DMS153 (cell line): ENCODE data around the gene GCK.

ENCODE experiments used
- DNase-seq: peaks from one replicate; lab custom pipeline; 2025; lab: John Stamatoyannopoulos, UW

Gene GCK

DNA sequence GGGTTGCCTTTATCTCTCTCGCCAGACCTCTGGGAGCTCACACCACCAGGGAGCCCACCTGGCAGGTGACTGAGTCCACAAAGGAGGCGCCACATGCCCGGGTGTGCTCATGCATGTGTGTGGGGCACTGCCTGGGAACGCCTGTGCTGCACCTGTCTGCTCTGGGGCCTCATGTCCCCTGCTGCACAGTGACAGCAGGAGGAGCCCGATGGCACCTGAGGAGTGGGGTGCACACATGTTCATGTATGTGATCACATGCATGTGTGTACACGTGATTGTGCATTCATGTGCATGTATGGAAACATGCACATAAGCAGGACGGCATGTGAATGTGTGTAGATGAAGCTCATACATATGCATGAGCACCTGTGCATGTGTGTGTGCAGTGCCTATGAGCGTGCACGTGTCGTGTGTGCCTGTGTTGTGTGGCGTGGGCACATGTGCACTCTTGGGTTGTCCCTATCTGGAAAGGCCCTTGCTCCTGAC, 33.6 kb upstream of the GCK start:
- no peak for DNase-seq

DNA sequence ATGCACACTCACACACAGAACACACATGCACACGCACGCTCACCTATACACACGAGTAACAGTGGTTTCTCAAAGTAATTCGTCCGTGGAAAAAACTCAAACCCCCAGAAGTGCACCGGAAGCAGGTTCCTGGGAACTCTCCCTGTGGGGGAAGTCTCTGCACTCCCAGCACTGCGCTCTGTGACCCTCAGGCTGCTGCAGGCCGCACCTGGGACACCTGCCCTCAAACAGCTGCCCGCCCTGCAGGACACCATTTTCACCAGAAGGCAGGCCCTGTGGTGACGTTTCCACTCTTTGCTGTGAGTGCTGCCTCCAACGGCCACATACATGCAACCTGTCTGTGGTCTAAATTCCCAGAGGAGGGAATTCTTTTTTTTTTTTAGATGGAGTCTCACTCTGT, 32.8 kb upstream of the GCK start:
- DNase-seq: no peak

DNA sequence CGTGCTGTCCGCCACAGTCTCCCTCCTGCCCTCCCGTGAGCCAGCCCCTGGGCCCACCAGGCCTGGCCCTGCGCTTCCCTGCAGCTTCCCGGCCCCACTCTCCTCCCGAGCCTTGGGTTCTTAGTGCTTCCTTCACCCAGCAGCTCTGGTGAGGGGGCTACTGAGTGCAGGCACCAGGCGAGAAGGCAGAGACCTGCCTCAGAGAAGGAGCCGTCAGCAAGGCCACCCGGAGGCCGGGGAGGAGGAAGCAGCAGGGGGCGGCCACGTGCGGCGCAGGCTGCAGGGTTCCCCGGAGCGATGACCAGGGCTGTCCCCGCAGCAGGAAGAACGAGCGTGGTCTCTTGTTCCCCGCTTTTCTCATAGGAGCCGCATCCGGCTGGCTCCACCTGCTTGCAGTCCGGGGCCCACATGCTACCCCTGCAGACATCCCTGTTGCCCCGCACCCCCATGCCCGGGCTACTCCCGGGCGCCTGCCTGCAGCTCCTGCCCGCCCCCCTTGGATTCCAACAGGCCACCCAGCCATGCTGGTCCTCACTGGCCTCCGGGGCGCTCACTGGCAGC, 32.1 kb upstream of the GCK start:
- DNase-seq: no peak

DNA sequence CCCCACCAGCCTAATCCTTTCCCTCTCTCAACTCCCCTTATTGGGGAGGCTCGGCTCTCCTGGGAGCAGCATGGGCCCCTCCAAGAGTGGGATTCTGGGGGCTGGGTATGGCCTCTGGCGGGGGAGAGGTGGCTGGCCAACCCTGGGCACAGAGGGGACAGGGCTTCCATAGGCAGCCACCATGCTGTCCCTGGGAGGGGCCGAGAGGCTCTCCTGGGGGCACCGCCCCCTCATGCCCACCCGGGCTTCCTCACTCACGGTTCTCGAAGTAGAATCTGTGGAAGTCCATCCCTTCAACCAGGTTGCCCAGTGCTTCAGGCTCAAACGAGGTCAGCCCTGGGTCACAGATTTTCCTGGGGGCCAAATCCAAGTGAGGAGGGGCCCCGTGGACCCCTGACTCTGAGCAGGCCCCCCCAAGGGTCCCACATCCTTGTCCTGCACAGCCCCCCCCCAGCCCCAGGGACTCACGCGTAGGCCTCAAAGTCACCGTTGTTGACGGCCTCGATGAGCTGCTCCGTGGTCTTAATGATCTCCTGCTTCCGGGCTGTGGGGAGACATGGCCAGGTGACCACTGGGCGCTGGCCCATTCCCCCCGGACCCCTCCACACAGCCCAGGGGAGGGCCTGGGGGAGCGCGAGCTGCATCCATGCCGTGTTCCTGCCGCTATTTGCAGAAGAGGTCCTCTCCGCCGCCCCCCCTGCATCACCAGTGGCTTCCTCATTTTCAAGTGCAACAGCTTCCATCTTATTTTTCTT, 31.3 kb upstream of the GCK start:
- DNase-seq: no peak

DNA sequence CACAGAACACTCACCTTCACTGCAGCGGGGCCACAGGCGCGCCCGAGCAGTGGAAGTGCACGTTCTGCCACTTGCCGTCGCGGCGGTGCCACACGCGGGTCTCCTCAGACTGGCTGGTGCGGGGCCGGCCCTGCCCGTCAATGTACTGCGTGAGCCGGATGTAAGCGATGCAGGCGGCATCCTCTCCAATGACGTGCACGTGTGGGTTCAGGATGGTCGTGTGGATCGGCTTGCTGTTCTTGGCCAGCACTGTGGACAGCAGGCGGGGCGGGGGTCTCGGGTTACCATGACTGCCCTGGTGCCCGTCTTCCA, 30.8 kb upstream of the GCK start:
- DNase-seq: no peak

DNA sequence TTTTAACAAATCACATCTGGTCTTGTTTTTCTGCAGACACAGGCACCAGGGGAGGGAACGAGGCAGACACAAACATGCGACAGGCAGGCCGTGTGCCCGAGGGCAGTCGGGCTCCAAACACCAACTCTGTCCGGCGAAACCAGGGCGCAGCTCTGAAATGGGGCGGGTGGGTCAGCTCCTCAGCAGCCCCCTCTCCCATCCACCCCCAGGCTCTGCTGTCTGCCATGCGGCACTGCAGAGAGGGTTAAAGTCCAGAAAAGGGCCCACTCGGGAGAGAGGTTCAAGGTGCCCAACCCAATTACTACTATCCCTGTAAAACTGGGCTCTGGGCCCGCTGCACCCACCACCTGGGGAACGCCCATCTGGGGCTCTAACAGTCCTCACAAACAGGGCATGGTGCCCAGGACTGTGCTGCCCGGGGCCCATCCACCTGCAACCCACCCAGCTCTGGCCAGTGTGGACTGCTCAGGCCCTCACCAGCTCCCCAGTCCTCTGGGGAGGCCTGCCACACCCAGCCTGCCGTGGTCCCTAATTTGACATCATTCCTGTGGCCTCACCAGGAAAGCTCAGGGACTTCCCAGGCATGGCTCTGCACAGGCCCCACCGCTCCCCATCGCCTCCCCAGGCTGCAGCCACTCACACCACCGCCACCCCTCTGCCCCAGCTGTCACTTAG, 30.3 kb upstream of the GCK start:
- no peak for DNase-seq

DNA sequence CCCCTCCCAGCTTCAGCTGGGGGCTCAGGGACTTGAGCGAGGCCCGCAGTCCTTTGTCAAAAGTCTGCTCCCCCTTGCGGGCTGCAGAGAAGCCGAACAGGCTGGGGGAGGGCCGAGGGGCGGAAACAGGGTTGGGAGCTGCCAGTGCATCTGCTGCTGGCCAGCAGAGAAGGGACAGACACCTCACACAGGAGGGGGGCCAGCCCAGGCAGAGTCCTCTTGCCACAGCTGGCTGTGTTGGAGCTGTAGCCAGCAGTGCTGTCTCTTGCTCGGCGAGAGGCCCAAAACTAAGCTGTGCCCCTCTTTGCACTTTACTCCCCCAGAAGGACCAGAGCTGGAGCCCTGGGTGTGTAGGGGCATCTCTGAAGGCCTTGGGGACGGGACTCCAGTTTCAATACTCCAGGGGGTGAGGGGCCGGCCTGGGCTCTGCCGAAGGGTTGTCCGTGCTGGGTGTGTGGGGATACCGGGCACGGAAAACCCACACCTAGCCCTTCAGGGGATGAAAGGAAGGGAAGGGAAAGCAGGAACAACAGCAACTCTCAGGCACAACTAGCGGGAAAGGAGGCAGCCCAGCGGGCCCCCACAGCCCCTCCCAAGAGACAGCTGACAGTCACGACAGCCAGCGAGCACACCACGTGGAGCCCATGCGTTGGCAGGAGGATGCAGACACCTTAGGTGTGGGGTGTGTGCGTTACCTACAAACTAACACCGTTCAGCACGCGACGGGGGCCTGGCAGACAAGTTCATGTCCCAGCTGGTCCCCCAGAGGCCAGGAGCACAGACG, 29.4 kb upstream of the GCK start:
- no peak for DNase-seq

DNA sequence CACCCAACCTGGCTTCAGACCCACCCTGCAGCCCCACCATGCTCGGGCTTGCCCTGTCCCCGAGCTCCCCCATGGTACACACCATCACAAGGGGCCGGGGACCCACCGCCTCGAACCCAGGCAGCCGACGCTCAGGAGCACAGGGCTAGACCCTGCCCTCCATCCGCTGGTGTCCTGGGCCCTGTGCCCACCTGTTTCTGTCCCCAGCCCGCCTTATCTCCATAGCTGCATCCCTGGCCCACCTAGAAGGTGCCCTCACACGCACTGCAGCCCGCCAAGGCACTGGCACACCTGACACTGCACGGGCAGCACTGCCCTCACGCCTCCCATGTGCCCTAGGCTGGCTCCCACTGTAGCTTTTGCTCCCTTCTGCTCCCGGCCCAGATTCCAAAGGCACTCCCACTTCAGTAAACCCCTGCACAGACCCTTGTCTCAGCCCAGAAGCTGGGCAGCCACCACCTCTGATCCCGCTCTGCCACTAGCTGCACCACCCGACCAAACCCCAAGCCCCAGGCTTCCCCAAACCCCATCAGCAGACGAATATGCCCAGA, 28.7 kb upstream of the GCK start:
- no peak for DNase-seq

DNA sequence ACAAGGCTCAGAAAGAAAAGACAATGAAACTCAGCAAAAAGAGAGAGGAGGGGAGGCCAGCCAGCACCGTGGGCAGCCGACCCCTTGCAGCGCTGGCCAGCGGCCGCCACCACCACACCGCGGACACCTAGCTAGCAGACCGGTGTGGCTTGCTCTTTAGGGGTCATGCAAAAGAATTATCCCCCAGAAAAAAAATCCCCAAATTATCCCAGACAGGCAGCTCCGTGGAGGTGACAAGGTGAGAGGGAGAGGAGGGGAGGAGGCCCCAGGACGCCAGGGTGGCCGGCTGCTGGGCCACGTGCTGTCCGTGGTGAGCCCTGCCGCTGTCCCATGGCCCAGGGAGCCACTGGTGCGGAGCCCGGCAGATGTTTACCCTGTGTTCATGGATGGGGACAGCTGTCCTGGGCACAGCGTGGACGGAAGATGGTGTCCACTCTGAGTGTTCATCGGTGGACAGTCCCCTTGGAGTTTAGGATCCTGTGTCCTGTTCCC, 28.0 kb upstream of the GCK start:
- no peak for DNase-seq

DNA sequence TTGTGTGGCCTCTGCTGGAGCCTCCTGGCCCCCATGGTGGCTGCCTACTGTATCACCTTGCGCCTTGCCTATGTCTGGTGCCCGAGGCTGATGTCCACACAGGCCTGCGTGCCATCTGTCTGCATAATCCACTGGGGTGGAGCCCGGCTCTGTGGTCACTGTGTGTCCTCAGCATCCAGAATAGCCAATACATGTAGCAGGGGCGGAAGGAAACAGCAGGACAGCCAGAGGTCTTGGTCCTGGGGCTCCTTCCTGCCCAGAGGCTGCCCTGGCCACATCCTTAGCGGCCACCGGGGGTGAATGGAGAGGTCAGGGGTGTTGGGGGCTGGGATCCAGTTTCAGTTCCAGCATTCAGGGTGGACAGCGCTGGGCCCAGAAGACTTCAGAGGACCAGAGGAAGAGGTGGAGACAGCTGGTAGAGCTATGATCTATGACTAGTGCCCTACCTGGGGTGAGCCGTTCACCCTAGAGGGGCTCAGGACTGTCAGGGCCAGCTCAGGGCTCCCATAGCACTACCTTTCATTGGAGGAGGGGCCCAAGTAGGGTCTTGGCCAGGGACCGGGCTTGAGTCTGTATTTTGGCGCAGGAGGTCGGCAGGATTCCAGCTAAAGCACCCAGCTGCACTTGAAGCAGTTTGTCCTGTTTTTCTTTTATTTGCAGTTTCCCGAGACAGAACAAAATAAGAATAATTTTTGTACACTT, 27.4 kb upstream of the GCK start:
- DNase-seq: no peak

DNA sequence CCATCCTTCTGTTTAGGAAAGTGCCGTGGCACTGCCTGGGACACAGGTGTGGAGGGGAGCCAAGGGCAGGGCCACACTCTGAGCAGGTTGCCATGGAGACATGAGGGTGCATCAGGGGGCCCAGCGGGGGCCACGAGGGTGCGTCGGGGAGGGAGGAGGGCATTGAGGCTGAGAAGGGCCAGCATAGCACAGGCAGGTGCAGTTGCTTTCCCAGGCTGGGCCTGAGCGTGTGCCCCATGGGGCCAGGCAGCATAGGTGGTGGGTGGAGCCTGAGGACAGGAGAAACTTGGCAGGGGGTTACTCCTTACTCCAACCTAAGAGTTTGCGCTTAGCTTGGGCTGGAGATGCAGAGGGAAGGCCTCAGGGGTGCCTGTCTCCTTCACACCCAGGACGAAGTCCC, 26.8 kb upstream of the GCK start:
- DNase-seq: no peak

DNA sequence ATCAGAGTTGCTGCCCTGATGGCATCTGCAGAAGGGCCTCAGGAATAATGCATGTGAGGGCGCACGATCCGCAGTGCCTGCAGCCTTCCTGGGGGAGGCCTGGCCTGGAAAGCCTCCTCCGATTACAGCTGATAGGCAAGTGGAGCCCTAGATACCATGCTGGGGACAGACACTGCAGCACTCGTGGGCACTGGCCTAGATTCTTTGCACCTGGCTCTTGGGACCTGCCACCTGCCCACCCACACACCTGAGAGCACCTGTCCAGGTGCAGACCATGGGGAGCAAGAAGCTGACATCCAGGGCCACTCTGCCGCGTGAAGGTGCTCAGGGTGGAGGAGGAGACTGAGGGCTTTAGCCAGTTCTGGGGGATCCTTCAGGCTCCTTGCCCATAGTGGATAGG, 26.3 kb upstream of the GCK start:
- no peak for DNase-seq

DNA sequence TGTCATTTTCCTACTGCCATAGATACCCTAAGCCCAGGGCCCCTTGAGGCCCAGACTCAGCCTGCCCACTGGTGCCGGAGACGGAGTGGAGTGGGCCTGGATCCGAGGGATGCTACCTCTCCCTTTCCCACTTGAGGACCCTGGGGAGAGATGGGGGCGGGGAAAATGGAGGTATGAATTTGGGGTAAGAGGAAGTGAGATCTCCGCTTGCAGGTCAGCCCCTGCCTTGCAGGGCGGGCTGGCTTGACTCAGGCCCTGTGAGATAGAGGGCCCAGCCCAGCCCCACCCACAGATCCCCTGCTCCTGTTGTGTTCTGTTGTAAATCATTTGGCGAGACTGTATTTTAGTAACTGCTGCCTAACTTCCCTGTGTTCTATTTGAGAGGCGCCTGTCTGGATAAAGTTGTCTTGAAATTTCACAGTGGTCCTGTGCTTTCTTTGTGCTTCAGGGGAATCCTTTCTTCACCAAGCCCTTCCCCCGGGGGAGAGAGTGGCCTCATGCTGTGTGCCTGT, 24.7 kb upstream of the GCK start:
- no peak for DNase-seq

DNA sequence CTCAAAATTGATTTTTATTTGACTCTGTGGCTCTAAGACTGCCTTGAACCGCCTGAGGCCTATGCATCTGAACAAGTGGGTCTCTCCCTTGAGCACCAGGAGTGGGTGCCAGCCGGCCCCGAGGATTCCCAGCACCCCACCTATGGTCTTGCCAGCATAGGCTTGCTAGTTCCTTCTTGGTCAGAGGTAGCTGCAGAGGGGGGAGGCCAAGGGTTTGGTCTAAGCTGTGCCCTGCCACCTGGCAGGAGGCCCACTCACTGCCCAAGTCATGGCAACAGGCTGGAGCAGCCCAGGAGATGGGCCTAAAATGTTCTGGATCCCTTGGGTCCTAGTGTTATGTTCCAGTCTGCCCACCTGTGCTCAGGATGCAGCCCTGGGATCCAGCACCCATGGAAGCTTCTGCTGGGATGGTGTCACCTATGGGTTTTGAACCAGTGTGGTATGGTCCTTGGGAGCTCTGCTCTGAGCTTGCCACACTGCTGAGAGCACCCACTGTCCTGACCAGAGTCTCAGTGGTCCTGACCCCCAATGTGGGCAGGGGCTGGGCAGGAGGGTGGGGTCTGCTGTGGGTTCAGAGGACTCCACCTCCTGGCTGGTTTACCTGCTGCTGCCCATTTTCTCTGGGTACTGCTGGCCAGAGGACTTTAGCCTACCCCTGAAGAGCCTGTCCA, 24.1 kb upstream of the GCK start:
- DNase-seq: no peak

DNA sequence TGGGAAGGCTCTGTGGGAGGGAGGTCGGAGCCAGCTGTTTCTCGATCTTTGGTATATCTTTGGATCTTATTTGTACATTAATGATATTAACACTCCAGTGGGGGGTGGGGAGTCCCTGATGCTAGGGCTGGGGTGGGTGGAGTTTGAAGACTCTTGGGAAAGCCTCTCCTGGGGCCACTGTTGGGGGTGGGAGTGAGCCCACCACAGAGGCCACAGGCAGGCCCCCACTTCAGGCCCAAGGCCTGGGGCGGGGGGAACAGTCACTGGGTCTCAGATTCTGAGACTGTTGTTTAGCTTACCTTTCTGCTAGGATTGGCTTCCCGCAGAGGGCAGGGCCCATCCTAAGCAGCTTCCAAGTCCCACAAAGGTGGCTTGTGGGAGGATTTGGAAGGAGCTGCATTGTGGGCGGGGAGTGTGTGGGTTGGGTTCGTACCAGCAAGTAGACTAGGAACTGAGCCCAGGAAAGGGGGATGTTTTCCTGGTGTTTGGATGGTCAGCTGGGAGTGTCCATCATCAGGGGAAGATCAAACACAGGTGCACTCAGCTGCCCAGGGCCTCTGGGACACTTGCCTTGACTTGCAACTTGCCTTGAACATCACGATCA, 23.4 kb upstream of the GCK start:
- no peak for DNase-seq

DNA sequence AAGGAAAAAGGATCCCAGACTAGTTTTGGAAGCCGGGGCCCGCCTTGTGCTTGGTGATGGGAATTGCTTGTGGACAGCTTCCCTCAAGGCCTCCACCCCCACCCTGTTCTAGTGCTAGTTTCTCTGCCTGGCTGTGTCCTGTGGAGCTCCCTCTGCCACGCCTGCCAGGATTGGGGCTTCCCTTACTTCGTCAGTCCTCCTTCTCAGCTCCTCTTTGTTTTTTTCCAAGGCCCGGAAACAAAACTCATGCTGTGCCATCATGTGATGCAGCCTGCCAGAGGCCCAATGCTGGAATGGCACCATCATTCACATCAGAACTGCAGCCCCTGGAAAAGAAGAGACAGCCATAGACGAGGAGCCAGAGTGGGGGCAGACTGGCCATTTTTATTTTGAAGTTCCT, 22.8 kb upstream of the GCK start:
- DNase-seq: no peak

DNA sequence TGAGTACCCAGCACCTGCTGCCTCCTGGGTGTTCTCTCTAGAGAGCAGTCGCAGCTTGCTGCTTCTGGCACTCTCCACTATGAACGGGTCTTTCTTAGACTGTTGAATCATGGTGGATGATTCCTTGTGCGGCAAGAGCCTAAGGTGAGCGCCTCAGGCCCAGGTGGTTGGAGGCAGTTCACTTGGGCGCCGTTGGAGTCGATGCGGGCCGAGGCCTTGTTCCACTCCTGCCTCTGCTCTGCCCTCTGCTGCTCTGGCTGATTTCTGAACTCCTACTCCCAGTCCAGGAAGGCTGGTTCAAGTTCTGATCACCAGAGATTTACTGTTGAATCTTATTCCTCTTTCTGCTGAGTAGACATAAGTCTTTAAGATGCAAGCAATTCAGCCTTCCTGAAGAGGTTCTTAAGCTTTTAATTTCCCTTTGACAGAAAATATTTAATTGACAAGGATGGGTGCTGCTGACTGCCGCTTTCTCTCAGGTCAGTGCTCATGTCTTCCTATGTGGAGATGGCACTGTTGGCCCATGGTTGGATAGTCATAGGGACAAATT, 22.0 kb upstream of the GCK start:
- DNase-seq: no peak

DNA sequence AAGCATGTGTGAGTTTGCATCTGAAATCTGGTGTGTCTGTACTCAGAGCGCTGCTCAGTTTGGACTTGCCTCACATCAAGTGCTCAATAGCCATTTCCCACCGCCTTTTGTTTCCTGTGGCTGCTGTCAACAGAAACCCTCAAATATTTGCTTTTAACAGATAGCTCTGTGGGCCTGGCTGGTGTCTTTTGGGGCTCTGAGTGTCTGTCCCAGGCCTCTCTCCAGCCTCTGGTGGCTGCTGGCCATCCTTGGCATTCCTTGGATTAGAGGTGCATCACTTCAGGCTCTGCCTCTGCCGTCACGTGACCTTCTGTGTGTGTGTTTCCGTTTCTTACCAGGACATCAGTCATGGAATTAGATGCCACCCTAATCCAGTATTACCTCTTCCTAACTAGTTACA, 20.9 kb upstream of the GCK start:
- no peak for DNase-seq

DNA sequence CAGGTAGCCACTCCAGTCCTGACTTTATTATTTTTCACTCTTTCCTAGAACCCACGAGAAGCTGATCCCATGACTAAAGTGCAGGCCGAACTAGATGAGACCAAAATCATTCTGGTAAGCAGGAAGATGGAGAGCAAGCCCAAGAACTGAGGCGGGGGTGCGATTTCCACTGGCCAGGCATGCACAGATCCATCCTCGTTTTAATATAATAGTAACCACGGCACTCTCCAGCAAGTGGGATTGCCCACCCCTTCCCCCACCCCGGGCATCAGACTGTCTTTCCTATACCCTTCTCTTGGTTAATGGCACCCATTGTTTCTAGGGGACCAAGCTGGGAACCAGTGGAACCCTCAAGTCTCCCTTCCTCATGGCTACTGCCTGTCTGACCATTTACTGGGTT, 18.8 kb upstream of the GCK start:
- no peak for DNase-seq

DNA sequence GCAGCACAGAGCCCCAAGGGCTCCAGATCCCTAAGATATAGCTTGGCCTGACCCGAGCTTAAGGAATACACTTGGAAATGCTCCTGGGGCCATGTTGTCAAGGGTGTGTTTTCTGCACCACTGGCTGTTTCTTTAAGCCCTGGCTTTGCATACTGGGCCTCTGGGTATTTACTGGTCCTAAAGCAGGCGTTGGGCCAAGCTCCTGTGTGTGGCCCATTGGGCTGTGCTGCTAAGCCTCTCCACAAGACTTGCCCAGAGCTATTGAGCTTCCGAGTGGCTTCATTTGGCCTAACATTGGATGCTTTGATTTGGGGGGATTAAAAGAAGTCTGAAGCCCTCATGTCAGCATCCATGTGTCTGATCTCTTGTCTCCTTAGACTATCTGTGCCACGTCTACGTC, 16.8 kb upstream of the GCK start:
- no peak for DNase-seq
